Endothelial cell (in vitro differentiated cells): Measurements from ENCODE around the gene FGF8. TPM values are rescaled to one million over a fixed set of nuclear protein-coding genes. Genes with fewer than 3 reads are reported as not detected.

Source experiments
- DNase-seq: peaks from one replicate; pipeline ENCODE4 v3.0.0; 2021; ENCODE audit warnings: low spot score
- H3K27ac Mint-ChIP-seq: one replicate; pipeline ENCODE4 v1.8.0; 2021; ENCODE audit warnings: mixed read lengths, inconsistent platforms; ENCODE audit not compliant: unreplicated experiment
- H3K27me3 Mint-ChIP-seq: one replicate; pipeline ENCODE4 v1.8.0; 2021; ENCODE audit warnings: mild to moderate bottlenecking, moderate library complexity, mixed read lengths, inconsistent platforms; ENCODE audit not compliant: unreplicated experiment
- H3K36me3 Mint-ChIP-seq: one replicate; pipeline ENCODE4 v1.8.0; 2021; ENCODE audit warnings: mild to moderate bottlenecking, low read depth, mixed read lengths, inconsistent platforms; ENCODE audit not compliant: unreplicated experiment
- H3K4me1 Mint-ChIP-seq: one replicate; pipeline ENCODE4 v1.8.0; 2021; ENCODE audit warnings: mild to moderate bottlenecking, mixed read lengths, inconsistent platforms; ENCODE audit not compliant: unreplicated experiment
- H3K4me3 Mint-ChIP-seq: one replicate; pipeline ENCODE4 v1.8.0; 2021; ENCODE audit warnings: mild to moderate bottlenecking, mixed read lengths, inconsistent platforms; ENCODE audit not compliant: unreplicated experiment
- H3K9me3 Mint-ChIP-seq: one replicate; pipeline ENCODE4 v1.8.0; 2021; ENCODE audit warnings: mixed read lengths, inconsistent platforms; ENCODE audit not compliant: unreplicated experiment
- CTCF ChIP-seq: fragments of 200-600 bp; sonication (generic); IDR thresholded peaks from one replicate; pipeline ENCODE4 v1.5.0; 2021; ENCODE audit warnings: antibody characterized with exemption; ENCODE audit not compliant: unreplicated experiment
- total RNA-seq: library from RNA; stranded (reverse); fragmentation: NEBNext Ultra II Directional; extraction: Animal tissue kit (Norgen Biotek cat#: 25700); gene quantifications from one replicate; pipeline ENCODE4 v1.2.1, GENCODE V29; 2021; ENCODE audit not compliant: unreplicated experiment

FGF8 gene
- total RNA-seq, 1 donor from 2014 or later = 1.1 TPM

GRCh38 chr10:101723176-101723575 lies 52.7 kb downstream of the FGF8 start:
- no peak for TF ChIP-seq CTCF
- Mint-ChIP-seq H3K4me3 (no peak overlapping the region), H3K4me1 (peaks cover 24% of the 10 kb centered on the region), H3K27me3 (no peaks in the 10 kb centered on the region), H3K27ac (no peak overlapping the region), H3K36me3 (no peaks in the 10 kb centered on the region), H3K9me3 (no peaks in the 10 kb centered on the region)
- DNase-seq = no peak

GRCh38 chr10:101721806-101722205 lies 54.1 kb downstream of the FGF8 start:
- Mint-ChIP-seq H3K9me3 (no peaks in the 10 kb centered on the region), H3K36me3 (no peaks in the 10 kb centered on the region), H3K27me3 (peaks cover 1% of the 10 kb centered on the region), H3K4me3 (no peak overlapping the region), H3K27ac (no peak overlapping the region), H3K4me1 (peaks cover 26% of the 10 kb centered on the region)
- no peak for TF ChIP-seq CTCF
- no peak for DNase-seq

- no peaks in the 10 kb centered on the region for H3K36me3 Mint-ChIP-seq
- no peak for DNase-seq
- H3K9me3 Mint-ChIP-seq = no peaks in the 10 kb centered on the region
- H3K4me3 Mint-ChIP-seq = no peak overlapping the region
- H3K4me1 Mint-ChIP-seq = peaks cover 22% of the 10 kb centered on the region
- no peak for TF ChIP-seq CTCF
- peaks cover 4% of the 10 kb centered on the region for H3K27me3 Mint-ChIP-seq
- H3K27ac Mint-ChIP-seq = no peak overlapping the region
Measured at GRCh38 chr10:101720606-101721230, 55.2 kb downstream of the FGF8 start.

Other genes starting within 250 kb of the FGF8 start
- gene POLL, start 187.9 kb downstream of the FGF8 start, total RNA-seq = 44.8 TPM
- gene DPCD, start 187.8 kb downstream of the FGF8 start, total RNA-seq = 16.7 TPM
- gene FBXW4, start 80.9 kb downstream of the FGF8 start, total RNA-seq = 36.0 TPM
- gene NPM3, start 7.3 kb upstream of the FGF8 start, total RNA-seq = 54.7 TPM
- gene OGA, start 42.3 kb upstream of the FGF8 start, total RNA-seq = 115 TPM
- 7.7 TPM for gene KCNIP2, start 67.7 kb upstream of the FGF8 start, total RNA-seq